ENCODE data around the gene CACNG5. TPM values are rescaled to one million over a fixed set of nuclear protein-coding genes. Genes with fewer than 3 reads are reported as not detected.

Gene CACNG5
- total RNA-seq, 2 experiments from 2014 or later, result not detected

GRCh38 chr17:66904760-66905624 is 70.1 kb downstream of the CACNG5 start:
- no peak overlapping the region for H3K4me3 Mint-ChIP-seq

GRCh38 chr17:66906321-66907278 is 71.7 kb downstream of the CACNG5 start:
- Mint-ChIP-seq H3K27ac (no peak overlapping the region), H3K27me3 (no peaks in the 10 kb centered on the region), H3K9me3 (no peaks in the 10 kb centered on the region), H3K4me3 (no peak overlapping the region), H3K36me3 (ENCODE audit: low read depth) (no peaks in the 10 kb centered on the region), H3K4me1 (ENCODE audit: low read depth) (peaks cover 5% of the 10 kb centered on the region)
- Histone ChIP-seq H3K4me3 (ENCODE audit: low read length) (no peak overlapping the region), H3K4me1 (ENCODE audit: insufficient read depth, low read length) (peaks cover 5% of the 10 kb centered on the region), H3K36me3 (ENCODE audit: insufficient read depth, low read length) (no peaks in the 10 kb centered on the region), H3K27ac (ENCODE audit: low read depth in 1 of 2, low read length in 2 of 2) (no peak overlapping the region), H3K9me3 (ENCODE audit: control insufficient read depth in 1 of 2, insufficient read depth in 1 of 2, low read length in 2 of 2) (no peaks in the 10 kb centered on the region), H3K27me3 (ENCODE audit: control insufficient read depth in 1 of 2, insufficient read depth in 2 of 2, low read length in 2 of 2) (peaks cover 0 to 2% of the 10 kb centered on the region in 2 experiments)
- CTCF ChIA-PET, result no interaction called here
- ATAC-seq (ENCODE audit: poor library complexity), result peak; percentile 56
- peak; percentile 90 for TF ChIP-seq CTCF (IDR thresholded peaks at IDR 0.05)
- peak; percentile 38 to 79 (median 50) for DNase-seq
- POLR2A ChIA-PET, result no interaction called here
- intact Hi-C loops (cut with DNase I, micrococcal nuclease), result loop anchor here (1.0 to 5.0 kb wide), 3 partner anchors 189 to 706 kb away; no protein-coding TSS in a partner anchor

More at GRCh38 chr17:66904760-66905624, 70.1 kb downstream of the CACNG5 start:
- DNase-seq (no peak), ATAC-seq (ENCODE audit: poor library complexity) (no peak)
- peaks cover 0 to 2% of the 10 kb centered on the region in 2 experiments for H3K27me3 ChIP-seq (ENCODE audit: control insufficient read depth in 1 of 2, insufficient read depth in 2 of 2, low read length in 2 of 2)
- no peaks in the 10 kb centered on the region for H3K9me3 Mint-ChIP-seq
- CTCF ChIA-PET, result no interaction called here
- H3K9me3 ChIP-seq (ENCODE audit: control insufficient read depth in 1 of 2, insufficient read depth in 1 of 2, low read length in 2 of 2), result no peaks in the 10 kb centered on the region
- H3K4me3 ChIP-seq (ENCODE audit: low read length), result no peak overlapping the region
- intact Hi-C loops (cut with DNase I, micrococcal nuclease), result loop anchor here (1.0 to 5.0 kb wide), 3 partner anchors 188 to 709 kb away; no protein-coding TSS in a partner anchor
- no peak for TF ChIP-seq CTCF (IDR thresholded peaks at IDR 0.05)
- no peaks in the 10 kb centered on the region for H3K27me3 Mint-ChIP-seq
- no peak overlapping the region for H3K27ac Mint-ChIP-seq
- H3K27ac ChIP-seq (ENCODE audit: low read depth in 1 of 2, low read length in 2 of 2), result no peak overlapping the region
- H3K36me3 ChIP-seq (ENCODE audit: insufficient read depth, low read length), result no peaks in the 10 kb centered on the region
- peaks cover 5% of the 10 kb centered on the region for H3K4me1 Mint-ChIP-seq (ENCODE audit: low read depth)
- no peaks in the 10 kb centered on the region for H3K36me3 Mint-ChIP-seq (ENCODE audit: low read depth)
- POLR2A ChIA-PET, result no interaction called here
- peaks cover 5% of the 10 kb centered on the region for H3K4me1 ChIP-seq (ENCODE audit: insufficient read depth, low read length)

- ChIA-PET CTCF (no interaction called here), POLR2A (no interaction called here)
- Histone ChIP-seq H3K27ac (ENCODE audit: low read depth in 1 of 2, low read length in 2 of 2) (no peak overlapping the region), H3K9me3 (ENCODE audit: control insufficient read depth in 1 of 2, insufficient read depth in 1 of 2, low read length in 2 of 2) (no peaks in the 10 kb centered on the region), H3K4me1 (ENCODE audit: insufficient read depth, low read length) (peaks cover 5% of the 10 kb centered on the region), H3K27me3 (ENCODE audit: control insufficient read depth in 1 of 2, insufficient read depth in 2 of 2, low read length in 2 of 2) (peaks cover 0 to 2% of the 10 kb centered on the region in 2 experiments), H3K4me3 (ENCODE audit: low read length) (no peak overlapping the region), H3K36me3 (ENCODE audit: insufficient read depth, low read length) (no peaks in the 10 kb centered on the region)
- intact Hi-C loops (cut with DNase I, micrococcal nuclease), result loop anchor here (5.0 kb wide), 2 partner anchors 193 to 343 kb away; no protein-coding TSS in a partner anchor
- Mint-ChIP-seq H3K36me3 (ENCODE audit: low read depth) (no peaks in the 10 kb centered on the region), H3K27me3 (peaks cover 14% of the 10 kb centered on the region), H3K4me1 (ENCODE audit: low read depth) (peaks cover 5% of the 10 kb centered on the region), H3K9me3 (no peaks in the 10 kb centered on the region), H3K27ac (no peak overlapping the region), H3K4me3 (no peak overlapping the region)
- TF ChIP-seq CTCF (IDR thresholded peaks at IDR 0.05), result no peak
- DNase-seq (no peak), ATAC-seq (ENCODE audit: poor library complexity) (no peak)
Measured at GRCh38 chr17:66909804-66910373, 75.0 kb downstream of the CACNG5 start.

Data from CD4-positive, alpha-beta T cell (primary cell).